OCI-LY3 (cell line): ENCODE results near the gene SCAF11.

ENCODE experiments used
- EZH2phosphoT487 ChIP-seq: fragments of 200-600 bp; shearing (Covaris generic); IDR thresholded peaks from 2 replicates; pipeline ENCODE4 v1.6.1; 2018; ENCODE audit warnings: antibody characterized with exemption, mixed run types, low read depth
- TF ChIP-seq, protein P1 (sequence below): fragments of 200-600, 300-600 bp; sonication (generic); IDR thresholded peaks from 2 replicates; pipeline ENCODE4 v1.5.1; 2014; ENCODE audit warnings: antibody characterized with exemption, low read length, low read depth

DNA sequence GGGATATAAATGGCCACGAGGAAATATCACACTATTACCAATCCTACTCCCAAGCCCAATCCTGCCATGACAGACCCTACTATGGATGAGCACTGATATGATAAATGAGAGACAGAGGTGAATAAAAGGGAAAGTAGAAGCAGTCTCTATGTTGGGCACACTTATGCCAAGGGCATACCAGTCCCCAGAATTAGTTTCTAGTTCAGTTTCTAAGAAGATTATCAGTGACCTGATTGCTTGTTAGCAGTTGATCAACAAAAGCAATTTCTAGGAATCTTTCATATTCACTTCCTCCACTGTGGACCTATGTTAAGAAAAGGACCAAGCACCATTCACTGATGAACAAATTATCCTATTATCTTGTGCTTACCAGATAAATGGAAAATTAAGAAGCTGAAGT, 20.0 kb downstream of the SCAF11 start:
- TF ChIP-seq, protein P1, sequence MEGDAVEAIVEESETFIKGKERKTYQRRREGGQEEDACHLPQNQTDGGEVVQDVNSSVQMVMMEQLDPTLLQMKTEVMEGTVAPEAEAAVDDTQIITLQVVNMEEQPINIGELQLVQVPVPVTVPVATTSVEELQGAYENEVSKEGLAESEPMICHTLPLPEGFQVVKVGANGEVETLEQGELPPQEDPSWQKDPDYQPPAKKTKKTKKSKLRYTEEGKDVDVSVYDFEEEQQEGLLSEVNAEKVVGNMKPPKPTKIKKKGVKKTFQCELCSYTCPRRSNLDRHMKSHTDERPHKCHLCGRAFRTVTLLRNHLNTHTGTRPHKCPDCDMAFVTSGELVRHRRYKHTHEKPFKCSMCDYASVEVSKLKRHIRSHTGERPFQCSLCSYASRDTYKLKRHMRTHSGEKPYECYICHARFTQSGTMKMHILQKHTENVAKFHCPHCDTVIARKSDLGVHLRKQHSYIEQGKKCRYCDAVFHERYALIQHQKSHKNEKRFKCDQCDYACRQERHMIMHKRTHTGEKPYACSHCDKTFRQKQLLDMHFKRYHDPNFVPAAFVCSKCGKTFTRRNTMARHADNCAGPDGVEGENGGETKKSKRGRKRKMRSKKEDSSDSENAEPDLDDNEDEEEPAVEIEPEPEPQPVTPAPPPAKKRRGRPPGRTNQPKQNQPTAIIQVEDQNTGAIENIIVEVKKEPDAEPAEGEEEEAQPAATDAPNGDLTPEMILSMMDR, result no peak
- no peak for TF ChIP-seq EZH2phosphoT487
